Memory B cell (primary cell): ENCODE results near the gene ARHGAP4.

ENCODE experiments used
- ATAC-seq: fragments of 150-1000 bp; cut with Tn5 transposase; 2 replicates; pipeline ENCODE4 v1.10.0; 2021; ENCODE audit warnings: low read depth, mild to moderate bottlenecking, moderate library complexity
- DNase-seq, 2 donors: peaks; one replicate each; pipeline ENCODE4 v3.0.0; 2022; ENCODE audit warnings: low spot score in 2 of 2
- H3K27ac Mint-ChIP-seq: one replicate; pipeline ENCODE4 v1.8.0; 2022; ENCODE audit warnings: mild to moderate bottlenecking, moderate library complexity, mixed read lengths
- H3K27me3 Mint-ChIP-seq: one replicate; pipeline ENCODE4 v1.8.0; 2022; ENCODE audit warnings: mixed read lengths
- H3K36me3 Mint-ChIP-seq: one replicate; pipeline ENCODE4 v1.8.0; 2022; ENCODE audit warnings: mild to moderate bottlenecking, mixed read lengths
- H3K4me1 Mint-ChIP-seq: one replicate; pipeline ENCODE4 v1.8.0; 2022; ENCODE audit warnings: mixed read lengths
- H3K4me3 Mint-ChIP-seq: one replicate; pipeline ENCODE4 v1.8.0; 2022; ENCODE audit warnings: mild to moderate bottlenecking, moderate library complexity, mixed read lengths
- H3K9me3 Mint-ChIP-seq: one replicate; pipeline ENCODE4 v1.8.0; 2022; ENCODE audit warnings: mixed read lengths

ARHGAP4 gene

GRCh38 chrX:153968255-153968654 is 42.2 kb upstream of the ARHGAP4 start:
- Mint-ChIP-seq H3K9me3 (no peaks in the 10 kb centered on the region), H3K4me3 (peak overlapping the region; percentile 100), H3K27me3 (no peaks in the 10 kb centered on the region), H3K27ac (peak overlapping the region; percentile 92), H3K36me3 (peaks cover 2% of the 10 kb centered on the region), H3K4me1 (peaks cover 28% of the 10 kb centered on the region)
- ATAC-seq (no peak), DNase-seq (no peak)

DNA sequence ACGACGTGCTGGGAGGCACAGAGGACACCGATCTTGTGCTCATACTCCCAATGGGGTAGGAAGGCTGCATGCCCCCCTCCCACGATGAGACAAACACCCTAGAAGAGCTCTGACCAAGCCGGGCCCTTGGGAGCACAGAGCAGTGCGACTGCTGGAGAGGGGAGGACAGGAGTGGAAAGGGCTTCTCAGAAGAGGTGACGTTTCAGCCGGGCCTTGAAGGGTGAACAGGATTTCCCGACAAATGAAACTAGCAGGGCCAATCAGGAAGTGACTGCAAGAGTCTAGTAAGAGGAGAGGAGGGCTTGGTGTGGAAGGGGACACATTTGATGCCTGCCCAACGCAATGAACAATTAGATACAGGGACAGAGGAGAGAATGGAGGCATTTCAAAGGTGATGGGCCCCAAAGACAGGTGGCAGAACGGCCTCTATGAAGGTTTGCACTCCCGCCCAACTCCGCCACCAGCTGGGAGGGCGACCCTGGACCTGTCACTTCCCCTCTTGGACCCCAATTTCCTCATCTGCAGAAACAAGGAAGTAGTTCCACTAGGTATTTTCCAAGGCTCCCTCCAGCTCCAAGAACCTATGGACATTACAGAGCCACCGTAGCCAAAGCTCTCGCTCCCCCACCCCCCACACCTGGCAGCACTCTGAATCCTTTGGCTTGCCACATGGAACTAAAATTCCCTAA is 41.6 kb upstream of the ARHGAP4 start:
- peaks cover 2% of the 10 kb centered on the region for H3K36me3 Mint-ChIP-seq
- DNase-seq (no peak), ATAC-seq (no peak)
- H3K4me1 Mint-ChIP-seq = peaks cover 28% of the 10 kb centered on the region
- H3K27me3 Mint-ChIP-seq = no peaks in the 10 kb centered on the region
- peak overlapping the region; percentile 92 for H3K27ac Mint-ChIP-seq
- peak overlapping the region; percentile 100 for H3K4me3 Mint-ChIP-seq
- no peaks in the 10 kb centered on the region for H3K9me3 Mint-ChIP-seq

DNA sequence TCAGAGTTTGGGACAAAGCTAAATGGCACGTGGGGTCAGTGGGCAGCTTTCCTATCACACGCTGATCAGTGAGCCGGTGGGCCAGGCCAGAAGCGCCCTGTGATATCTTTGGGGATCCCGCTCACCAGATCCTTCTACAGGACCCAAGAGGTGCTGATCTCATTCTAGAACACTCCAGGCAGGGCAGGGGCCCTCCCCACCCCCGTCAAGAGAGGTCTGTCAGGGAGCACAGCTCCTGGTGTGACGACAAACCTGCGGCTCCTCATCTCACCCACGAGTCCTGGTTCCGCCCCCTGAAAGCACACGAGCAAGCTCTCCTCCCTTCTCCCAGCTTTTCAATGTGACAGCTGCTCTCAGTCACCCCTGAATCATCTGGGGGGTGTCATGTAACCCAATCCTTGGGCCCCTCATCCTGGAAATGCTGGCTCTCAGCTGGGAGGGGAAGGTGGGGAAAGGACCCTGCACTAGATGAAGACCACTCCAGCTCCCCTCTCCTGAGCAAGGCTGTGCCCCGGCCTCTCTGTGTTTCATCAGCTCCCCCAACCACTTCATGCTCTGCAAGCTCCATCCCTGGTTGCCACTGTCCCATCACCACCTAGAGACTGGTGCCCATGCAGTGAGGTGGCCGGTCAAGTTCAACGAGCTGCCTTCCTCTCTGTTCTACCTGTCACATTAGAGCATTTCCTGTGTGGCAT is 40.9 kb upstream of the ARHGAP4 start:
- no peak for DNase-seq
- H3K4me1 Mint-ChIP-seq = peaks cover 28% of the 10 kb centered on the region

GRCh38 chrX:153966283-153966688 is 40.2 kb upstream of the ARHGAP4 start:
- H3K27me3 Mint-ChIP-seq = no peaks in the 10 kb centered on the region
- H3K36me3 Mint-ChIP-seq = no peaks in the 10 kb centered on the region
- ATAC-seq = no peak
- no peak for DNase-seq
- H3K27ac Mint-ChIP-seq = peak overlapping the region; percentile 80
- peaks cover 28% of the 10 kb centered on the region for H3K4me1 Mint-ChIP-seq
- no peaks in the 10 kb centered on the region for H3K9me3 Mint-ChIP-seq
- H3K4me3 Mint-ChIP-seq = peak overlapping the region; percentile 57

More for the DNA sequence above, 40.9 kb upstream of the ARHGAP4 start:
- peak overlapping the region; percentile 100 for H3K4me3 Mint-ChIP-seq
- H3K27ac Mint-ChIP-seq = peak overlapping the region; percentile 92
- peaks cover 2% of the 10 kb centered on the region for H3K36me3 Mint-ChIP-seq
- no peak for ATAC-seq
- no peaks in the 10 kb centered on the region for H3K27me3 Mint-ChIP-seq
- H3K9me3 Mint-ChIP-seq = no peaks in the 10 kb centered on the region

DNA sequence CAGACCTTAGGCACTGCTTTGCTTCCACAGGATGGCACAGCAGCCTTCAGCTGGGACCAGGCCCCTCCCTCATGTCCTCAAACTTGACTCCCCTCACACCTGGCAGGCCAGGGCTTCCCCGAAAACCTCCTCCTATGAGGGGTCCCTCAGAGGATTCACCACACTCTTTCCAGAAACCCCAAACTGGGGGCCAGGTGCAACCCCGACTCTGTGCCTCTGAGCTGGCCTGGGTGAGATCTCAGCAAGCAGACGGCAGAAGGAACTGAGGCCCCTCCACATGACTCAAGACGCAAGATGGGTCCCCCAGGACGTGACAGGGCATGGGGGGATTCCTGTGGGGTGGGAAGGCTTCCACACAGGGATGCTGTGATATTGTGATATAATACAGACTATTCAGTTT is 39.3 kb upstream of the ARHGAP4 start:
- no peaks in the 10 kb centered on the region for H3K27me3 Mint-ChIP-seq
- H3K9me3 Mint-ChIP-seq = no peaks in the 10 kb centered on the region
- peaks cover 28% of the 10 kb centered on the region for H3K4me1 Mint-ChIP-seq
- peak overlapping the region; percentile 80 for H3K27ac Mint-ChIP-seq
- peaks cover 3% of the 10 kb centered on the region for H3K36me3 Mint-ChIP-seq
- H3K4me3 Mint-ChIP-seq = peak overlapping the region; percentile 57
- no peak for DNase-seq
- ATAC-seq = peak; percentile 16

GRCh38 chrX:153964105-153964504 is 38.0 kb upstream of the ARHGAP4 start:
- DNase-seq = no peak
- Mint-ChIP-seq H3K9me3 (no peaks in the 10 kb centered on the region), H3K27me3 (no peaks in the 10 kb centered on the region), H3K27ac (no peak overlapping the region), H3K4me1 (peaks cover 24% of the 10 kb centered on the region), H3K4me3 (no peak overlapping the region), H3K36me3 (peaks cover 3% of the 10 kb centered on the region)
- ATAC-seq = no peak

GRCh38 chrX:153963546-153963945 is 37.5 kb upstream of the ARHGAP4 start:
- DNase-seq = no peak
- Mint-ChIP-seq H3K36me3 (peaks cover 3% of the 10 kb centered on the region), H3K9me3 (no peaks in the 10 kb centered on the region), H3K4me1 (peaks cover 24% of the 10 kb centered on the region), H3K4me3 (no peak overlapping the region), H3K27ac (no peak overlapping the region), H3K27me3 (no peaks in the 10 kb centered on the region)
- no peak for ATAC-seq

- H3K36me3 Mint-ChIP-seq = peaks cover 5% of the 10 kb centered on the region
Observed at GRCh38 chrX:153961292-153961691, 35.2 kb upstream of the ARHGAP4 start.

GRCh38 chrX:153960786-153961185 is 34.7 kb upstream of the ARHGAP4 start:
- Mint-ChIP-seq H3K27ac (no peak overlapping the region), H3K27me3 (no peaks in the 10 kb centered on the region), H3K9me3 (no peaks in the 10 kb centered on the region), H3K4me3 (no peak overlapping the region), H3K36me3 (peaks cover 5% of the 10 kb centered on the region), H3K4me1 (peaks cover 5% of the 10 kb centered on the region)
- ATAC-seq = no peak
- DNase-seq = no peak

More at GRCh38 chrX:153961292-153961691, 35.2 kb upstream of the ARHGAP4 start:
- Mint-ChIP-seq H3K4me3 (no peak overlapping the region), H3K27me3 (no peaks in the 10 kb centered on the region), H3K27ac (no peak overlapping the region), H3K9me3 (no peaks in the 10 kb centered on the region), H3K4me1 (peaks cover 10% of the 10 kb centered on the region)
- ATAC-seq (no peak), DNase-seq (no peak)

DNA sequence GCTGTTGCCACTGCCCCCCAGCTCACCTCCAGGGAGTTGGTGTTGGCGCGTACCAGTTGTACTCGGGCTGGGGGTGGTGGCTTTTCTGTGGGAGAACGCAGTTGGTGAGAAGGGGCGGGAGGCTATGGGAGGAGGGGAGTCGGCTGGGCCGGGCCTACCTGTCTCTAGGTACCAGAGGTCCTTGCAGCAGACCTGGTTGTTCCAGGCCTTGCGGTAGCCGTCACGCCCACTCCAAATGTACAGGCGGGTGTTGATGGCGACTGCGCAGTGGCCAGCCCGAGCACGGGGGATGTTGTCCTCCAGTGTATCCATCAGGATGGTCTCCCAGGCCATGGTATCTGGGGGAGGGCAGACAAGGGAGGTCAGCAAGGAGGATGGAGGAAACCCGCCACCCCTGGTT is 34.0 kb upstream of the ARHGAP4 start:
- Mint-ChIP-seq H3K27ac (no peak overlapping the region), H3K27me3 (no peaks in the 10 kb centered on the region), H3K4me3 (no peak overlapping the region), H3K36me3 (peaks cover 5% of the 10 kb centered on the region), H3K4me1 (no peaks in the 10 kb centered on the region), H3K9me3 (no peaks in the 10 kb centered on the region)
- ATAC-seq (no peak), DNase-seq (no peak)

- no peaks in the 10 kb centered on the region for H3K4me1 Mint-ChIP-seq
- DNase-seq (no peak), ATAC-seq (no peak)
- H3K36me3 Mint-ChIP-seq = peaks cover 5% of the 10 kb centered on the region
- no peak overlapping the region for H3K4me3 Mint-ChIP-seq
- H3K27ac Mint-ChIP-seq = no peak overlapping the region
- H3K9me3 Mint-ChIP-seq = no peaks in the 10 kb centered on the region
- no peaks in the 10 kb centered on the region for H3K27me3 Mint-ChIP-seq
Observed at GRCh38 chrX:153959649-153960048, 33.6 kb upstream of the ARHGAP4 start.

- H3K36me3 Mint-ChIP-seq = peaks cover 7% of the 10 kb centered on the region
- no peaks in the 10 kb centered on the region for H3K9me3 Mint-ChIP-seq
- ATAC-seq (no peak), DNase-seq (no peak)
- no peak overlapping the region for H3K4me3 Mint-ChIP-seq
- H3K4me1 Mint-ChIP-seq = no peaks in the 10 kb centered on the region
- no peak overlapping the region for H3K27ac Mint-ChIP-seq
- H3K27me3 Mint-ChIP-seq = no peaks in the 10 kb centered on the region
Observed at GRCh38 chrX:153958605-153959004, 32.5 kb upstream of the ARHGAP4 start.

DNA sequence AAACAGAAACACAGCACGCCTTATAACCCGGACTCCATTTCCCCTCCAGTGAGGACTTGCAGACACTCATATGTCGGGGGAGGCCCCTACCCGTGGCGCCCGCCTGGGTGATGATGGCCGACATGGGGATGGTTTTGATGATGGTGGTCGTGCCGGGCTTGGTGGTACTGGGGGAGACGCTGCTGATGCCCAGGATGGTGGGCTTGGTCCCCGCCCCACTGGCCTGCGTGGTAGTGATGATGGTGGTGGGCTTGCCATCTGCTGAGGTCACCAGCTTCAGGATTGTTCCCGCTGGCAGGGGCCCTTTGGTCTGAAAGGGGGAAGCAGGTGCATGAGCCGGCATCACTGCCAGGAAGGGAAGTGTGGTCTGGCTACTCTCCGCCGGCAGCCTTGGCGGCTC is 31.2 kb upstream of the ARHGAP4 start:
- ATAC-seq = no peak
- Mint-ChIP-seq H3K27me3 (no peaks in the 10 kb centered on the region), H3K27ac (no peak overlapping the region), H3K4me1 (peaks cover 3% of the 10 kb centered on the region), H3K4me3 (no peak overlapping the region), H3K36me3 (peaks cover 7% of the 10 kb centered on the region), H3K9me3 (no peaks in the 10 kb centered on the region)
- no peak for DNase-seq

DNA sequence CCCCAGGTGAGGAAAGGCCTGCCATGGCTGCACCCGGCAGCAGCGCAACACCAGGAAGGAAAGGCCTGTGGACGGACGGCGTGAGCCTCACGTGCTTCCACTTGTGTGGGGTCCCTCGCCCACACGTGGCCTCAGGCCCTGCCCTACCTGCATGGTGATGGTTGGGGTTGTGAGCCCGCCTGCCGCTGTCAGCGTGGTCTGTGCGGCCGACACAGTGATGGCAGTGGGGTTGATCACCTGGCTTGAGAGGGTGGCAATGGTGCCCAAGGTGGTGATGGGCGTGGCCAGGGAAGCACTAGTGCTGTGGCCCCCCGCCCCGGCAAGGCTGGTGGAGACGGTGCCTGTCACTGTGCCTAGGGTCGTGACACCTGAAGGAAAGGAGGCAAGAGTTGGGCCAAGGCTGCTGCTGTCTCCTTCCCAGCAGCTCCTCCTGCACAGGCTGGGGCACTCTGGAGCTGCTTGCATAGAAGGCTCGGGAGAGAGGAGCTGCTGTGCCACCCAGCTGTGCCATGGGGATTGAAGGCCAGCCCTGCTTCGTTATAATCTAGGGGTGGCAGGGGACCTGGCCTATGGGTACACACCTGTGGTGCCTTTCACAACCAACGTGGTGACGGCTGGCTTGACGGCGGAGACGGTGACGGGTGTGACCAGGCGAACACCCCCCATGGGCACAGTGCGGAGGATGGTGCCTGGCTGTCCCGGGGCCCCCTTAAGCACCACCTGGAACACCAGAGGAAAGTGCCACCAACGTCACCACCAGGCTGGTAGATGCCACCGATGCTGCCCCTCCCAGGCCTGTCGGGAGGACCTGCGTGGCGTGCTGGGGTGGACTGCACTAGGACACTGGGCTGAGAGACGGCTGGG is 30.2 kb upstream of the ARHGAP4 start:
- H3K36me3 Mint-ChIP-seq = peaks cover 7% of the 10 kb centered on the region
- H3K4me3 Mint-ChIP-seq = no peak overlapping the region
- ATAC-seq (no peak), DNase-seq (no peak)
- H3K27me3 Mint-ChIP-seq = no peaks in the 10 kb centered on the region
- H3K9me3 Mint-ChIP-seq = no peaks in the 10 kb centered on the region
- H3K4me1 Mint-ChIP-seq = peaks cover 3% of the 10 kb centered on the region
- no peak overlapping the region for H3K27ac Mint-ChIP-seq
